GM11168 (cell line): ENCODE data around the gene KRTAP27-1.

Experiments used
- in situ Hi-C: fragments of 300-500 bp; cut with MboI; formaldehyde crosslinking; loops from one replicate; pipeline ENCODE4 v1.12.0; 2022; ENCODE audit warnings: low sequenced_read_pairs; ENCODE audit not compliant: unreplicated experiment

Gene KRTAP27-1

GRCh38 chr21:30305136-30305535 lies 32.4 kb downstream of the KRTAP27-1 start:
- in situ Hi-C loops = no loop called here

- in situ Hi-C loops = no loop called here
These were observed 48.3 kb downstream of the KRTAP27-1 start, which contains the start of gene KRTAP25-1 for GRCh38 chr21:30289215-30289614. Gene KRTAP25-1 (minus strand): TSS chr21:30289514. CDS start chr21:30289490, 24 bp downstream.
